GM18909 (cell line): ENCODE data around the gene ZNF281.
A peak's percentile ranks its signal among the peaks of the same experiment; 100 is the strongest.

Experiments used
- ATAC-seq: cut with Tn5 transposase; IDR thresholded peaks from one replicate; pipeline ENCODE4 v1.9.1; 2021; ENCODE audit warnings: mild to moderate bottlenecking; ENCODE audit not compliant: unreplicated experiment, poor library complexity

ZNF281 gene

DNA sequence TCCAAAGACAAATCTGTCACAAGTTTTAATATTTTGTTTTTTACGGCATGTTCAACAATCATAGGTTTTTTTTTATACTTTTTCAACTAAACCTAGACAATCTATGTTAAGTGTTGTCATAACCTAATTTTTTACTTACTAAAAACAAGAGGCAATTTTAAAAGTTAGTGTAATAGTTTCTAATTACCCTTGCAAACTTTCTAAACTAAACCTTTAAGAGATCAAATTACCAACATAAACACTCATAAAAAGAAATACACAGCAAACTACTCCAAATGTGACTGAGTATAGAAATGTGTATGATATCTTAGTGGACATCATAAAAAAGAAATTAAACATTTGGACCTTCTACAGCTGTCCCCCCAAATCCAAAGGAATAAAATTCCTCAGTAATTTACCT lies 10.0 kb downstream of the ZNF281 start:
- ATAC-seq, result no peak

DNA sequence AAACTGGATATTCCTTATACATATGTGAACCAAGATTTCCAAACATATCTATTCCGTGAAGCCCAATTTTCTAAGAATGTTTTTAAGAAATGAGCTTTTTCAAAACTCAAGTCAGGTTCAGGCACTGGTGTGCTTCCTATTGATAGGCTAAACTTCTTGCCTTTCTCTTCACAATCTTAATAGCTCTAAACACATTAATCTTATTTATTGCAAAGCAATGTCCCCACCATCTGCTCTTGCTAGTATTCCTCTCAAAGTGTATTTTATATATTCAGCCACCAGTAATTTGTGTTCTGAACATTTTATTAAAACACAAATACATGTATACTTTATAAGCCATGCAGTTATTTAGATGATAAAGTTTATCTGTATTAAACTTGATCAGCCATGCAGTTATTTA lies 11.5 kb downstream of the ZNF281 start:
- ATAC-seq, result no peak

DNA sequence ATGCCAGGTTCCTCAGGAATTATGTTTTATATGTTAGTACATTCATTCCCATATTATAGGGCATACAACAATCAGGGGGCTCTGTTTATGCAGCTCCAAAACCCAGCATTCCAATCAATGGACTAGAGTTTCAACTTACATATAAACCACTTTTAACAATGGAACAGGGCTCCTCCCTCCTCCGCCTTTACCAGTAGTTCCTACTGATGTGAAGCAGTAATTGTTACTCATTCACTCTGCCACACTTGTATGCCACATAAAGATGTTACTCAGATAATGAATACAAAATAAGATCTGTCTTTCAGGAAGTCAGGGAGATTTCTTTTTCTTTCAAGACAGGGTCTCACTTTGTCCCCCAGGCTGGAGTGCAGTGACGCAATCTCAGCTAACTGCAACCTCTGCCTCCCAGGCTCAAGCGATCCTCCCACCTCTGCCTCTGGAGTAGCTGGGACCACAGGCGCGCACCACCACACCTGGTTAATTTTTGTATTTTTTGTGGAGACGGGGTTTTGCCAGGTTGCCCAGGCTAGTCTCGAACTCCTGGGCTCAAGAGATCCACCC lies 17.1 kb downstream of the ZNF281 start:
- ATAC-seq, result no peak

DNA sequence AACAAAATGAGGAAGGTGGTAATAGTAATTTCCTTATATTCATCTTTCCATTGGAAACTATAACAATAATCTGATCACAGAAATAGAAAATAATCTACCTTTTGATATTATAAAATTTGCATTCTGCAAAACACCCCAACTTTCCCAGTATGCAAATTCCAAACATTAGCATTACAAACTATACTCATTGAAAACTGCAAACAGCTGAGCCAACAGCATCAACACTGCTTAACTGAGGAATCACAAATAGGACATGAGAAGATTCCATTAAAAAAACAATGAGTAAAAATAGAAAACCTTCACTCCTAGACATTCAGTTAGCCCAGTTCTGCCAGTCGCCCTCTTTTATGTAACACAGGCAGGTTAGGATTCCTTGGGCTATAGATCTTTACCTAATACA lies 18.1 kb downstream of the ZNF281 start:
- no peak for ATAC-seq

DNA sequence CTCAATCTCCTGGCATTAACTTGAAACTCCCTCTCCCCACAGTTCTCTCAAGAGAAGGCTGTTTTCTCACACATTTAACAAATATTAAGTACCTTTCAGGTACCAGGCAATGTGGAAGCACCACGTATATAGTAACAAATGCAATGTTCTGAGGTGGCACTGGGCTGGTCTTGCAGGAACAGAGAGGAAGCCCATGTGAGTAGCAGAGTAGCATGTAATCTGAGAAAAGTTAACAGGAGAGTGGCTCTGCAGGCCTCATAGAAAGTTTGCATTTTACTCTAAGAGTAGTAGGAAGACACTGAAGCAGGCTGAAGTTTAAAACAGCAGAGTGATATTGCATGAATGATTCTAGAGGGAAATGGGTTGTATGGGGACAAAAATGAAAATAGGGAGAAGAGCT lies 21.0 kb downstream of the ZNF281 start:
- ATAC-seq, result no peak

DNA sequence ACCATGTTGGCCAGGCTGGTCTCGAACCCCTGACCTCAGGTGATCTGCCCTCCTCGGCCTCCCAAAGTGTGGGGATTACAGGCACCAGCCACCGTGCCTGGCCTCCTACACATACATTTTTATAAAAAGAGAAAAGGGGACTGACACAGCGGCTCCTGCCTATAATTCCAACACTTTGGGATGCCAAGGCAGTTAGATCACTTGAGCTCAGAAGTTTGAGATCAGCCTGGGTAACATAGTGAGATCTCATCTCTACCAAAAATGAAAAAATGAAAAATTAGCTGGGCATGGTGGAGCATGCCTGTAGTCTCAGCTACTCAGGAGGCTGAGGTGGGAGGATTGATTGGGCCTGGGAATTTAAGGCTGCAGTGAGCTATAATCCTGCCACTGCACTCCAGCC lies 23.4 kb downstream of the ZNF281 start:
- ATAC-seq, result no peak

DNA sequence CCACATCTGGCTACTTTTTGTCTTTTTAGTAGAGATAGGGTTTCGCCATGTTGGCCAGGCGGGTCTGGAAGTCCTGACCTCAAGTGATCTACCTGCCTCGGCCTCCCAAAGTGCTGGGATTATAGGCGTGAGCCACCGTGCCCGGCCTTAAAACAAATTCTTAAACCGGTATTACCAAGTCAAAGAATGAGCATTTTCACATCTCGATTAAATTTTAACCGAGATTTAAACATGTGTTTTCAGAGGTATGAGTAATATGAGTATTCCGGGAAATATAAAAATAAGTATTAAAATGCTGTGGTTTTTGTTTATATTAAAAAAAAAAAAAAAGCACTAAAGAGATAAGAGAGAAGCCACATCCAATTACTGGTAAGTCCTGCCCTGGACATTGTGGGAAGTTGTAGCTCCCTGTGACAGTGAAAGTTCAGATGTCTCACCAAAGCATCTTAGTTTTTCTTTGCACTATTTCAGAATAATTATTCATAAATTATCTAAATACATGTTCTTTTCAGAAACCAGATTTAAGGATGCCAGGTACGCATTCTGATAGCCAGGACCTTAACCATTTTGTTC lies 24.9 kb downstream of the ZNF281 start:
- ATAC-seq, result no peak

DNA sequence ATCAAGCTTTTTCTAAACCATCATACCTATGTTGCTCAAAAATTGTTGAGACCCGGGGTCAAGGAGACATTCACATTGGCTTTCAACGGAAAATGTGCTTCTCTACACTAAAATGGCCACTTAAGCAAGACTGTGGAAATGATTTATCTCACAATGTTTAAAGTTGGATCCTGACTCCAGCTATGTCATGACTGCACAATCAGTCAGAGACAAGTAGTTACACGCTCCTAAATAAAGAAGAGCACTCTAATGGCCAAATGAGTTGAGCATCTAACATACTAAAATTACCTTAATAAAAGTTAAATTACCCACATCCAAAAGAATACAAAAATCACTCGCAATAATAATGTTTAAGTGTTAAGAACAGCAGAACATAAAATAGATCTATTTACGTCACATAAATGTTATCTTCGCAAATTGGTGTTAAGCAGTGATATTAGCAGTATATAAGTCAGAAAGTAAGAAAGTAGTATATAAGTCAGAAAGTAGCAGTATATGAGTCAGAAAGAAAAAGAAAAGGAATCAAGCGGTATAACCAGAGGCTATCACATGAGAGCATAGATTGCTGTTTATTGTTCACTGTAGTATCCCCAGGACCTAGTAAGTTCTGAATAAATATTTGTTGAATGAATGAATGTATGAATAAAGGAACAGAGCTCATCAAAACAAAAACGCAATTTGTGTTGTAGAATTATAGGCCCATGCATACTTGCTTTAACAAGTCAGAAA lies 28.4 kb downstream of the ZNF281 start:
- no peak for ATAC-seq

DNA sequence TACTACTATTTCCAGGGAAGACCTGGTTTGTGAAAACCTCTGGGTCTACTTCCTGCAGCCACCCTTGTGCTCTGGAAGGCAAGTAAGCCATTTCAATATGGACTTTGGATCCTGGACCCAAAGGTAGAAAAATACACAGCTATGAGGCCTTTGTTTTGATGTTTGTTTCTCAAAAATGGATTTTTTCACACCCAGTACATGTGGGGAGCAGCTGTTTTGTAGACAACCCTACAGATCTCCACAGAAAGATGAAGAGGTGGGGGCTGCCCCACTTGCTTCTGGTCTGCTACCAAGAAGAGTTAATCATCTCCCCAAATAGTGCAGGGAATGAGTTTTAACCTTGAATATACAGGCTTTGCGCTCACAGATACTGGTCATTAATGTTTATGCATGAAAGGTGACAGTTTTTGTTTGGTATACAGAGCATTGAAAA lies 29.2 kb downstream of the ZNF281 start:
- peak; percentile 77 for ATAC-seq

DNA sequence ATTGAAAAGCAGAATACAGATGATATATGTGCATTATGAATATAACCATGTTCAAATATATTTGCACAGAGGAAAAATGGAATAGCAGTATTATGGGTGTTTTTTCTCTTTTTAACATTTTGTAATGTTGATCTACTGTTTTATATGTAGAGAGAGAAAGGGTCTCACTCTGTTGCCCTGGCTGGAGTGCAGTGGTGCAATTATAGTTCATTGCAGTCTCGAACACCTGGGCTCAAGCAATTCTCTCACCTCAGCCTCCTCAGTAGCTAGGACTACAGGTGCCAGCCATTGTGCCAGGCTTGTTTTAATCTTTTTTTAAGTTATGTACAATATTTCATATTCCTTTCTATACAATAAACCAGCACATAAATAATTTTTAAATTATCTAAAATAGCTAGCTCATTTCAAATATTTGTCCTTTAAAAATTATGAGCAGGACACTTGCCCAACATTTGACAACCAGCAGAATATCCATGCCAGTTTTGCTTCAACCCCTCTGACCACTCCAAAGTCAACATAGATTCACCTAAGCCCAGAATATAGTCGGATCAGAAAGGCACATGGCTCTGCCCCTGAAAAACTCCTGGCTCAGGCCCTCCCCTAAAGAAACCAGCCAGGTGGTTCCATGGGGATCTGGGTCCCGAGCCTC lies 29.8 kb downstream of the ZNF281 start:
- no peak for ATAC-seq

DNA sequence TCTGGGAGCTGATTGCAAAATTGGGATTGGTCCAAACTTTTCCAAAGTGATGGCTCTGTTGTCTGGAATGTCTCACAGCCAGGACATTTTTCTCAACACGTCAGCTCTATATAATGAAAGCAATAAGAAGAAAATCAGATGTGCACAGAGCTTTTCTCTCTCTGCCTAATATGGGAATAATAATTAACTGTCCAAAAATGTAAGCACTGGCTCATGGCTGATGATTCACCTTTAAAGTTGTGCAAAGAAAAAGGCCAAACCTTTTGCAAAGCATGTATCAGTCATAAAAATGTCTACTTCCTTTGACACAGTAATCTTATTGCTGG lies 30.4 kb downstream of the ZNF281 start:
- no peak for ATAC-seq

DNA sequence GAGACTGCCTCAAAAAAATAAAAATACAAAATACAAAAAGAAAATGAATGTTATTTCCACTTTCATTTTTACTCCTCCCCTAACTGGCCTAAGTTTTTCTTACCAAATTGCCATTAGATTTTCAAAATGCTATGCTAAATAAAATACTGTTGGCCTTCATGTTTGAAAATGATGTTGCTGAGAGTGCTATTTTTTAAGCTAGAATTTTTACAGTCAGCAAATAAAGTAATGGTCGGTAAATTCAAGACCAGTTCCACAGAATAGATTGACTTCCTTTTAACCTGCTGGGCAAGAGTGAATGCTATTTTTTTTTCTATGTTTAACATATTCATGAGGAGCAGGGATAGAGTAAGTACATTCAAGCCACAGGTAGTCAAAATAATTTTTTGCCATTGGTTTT lies 31.7 kb downstream of the ZNF281 start:
- no peak for ATAC-seq

DNA sequence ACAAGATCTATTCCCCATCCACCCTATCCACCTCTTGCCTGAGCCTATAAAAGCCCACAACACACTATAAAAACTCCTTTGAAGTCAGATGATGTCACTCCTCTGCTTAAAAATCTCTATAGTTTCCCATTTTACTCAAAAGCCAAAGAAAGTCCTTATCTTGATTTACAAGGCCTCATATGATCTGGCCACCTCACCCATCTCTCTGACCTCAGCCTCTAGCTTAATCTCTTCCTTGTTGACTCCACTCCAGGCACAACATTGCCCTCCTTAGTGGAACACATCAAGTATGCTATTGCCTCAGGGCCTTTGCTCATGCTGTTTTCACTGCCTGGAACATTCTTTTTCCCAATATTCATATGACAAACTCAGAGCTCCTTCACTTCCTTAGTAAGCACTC lies 33.3 kb downstream of the ZNF281 start:
- no peak for ATAC-seq

DNA sequence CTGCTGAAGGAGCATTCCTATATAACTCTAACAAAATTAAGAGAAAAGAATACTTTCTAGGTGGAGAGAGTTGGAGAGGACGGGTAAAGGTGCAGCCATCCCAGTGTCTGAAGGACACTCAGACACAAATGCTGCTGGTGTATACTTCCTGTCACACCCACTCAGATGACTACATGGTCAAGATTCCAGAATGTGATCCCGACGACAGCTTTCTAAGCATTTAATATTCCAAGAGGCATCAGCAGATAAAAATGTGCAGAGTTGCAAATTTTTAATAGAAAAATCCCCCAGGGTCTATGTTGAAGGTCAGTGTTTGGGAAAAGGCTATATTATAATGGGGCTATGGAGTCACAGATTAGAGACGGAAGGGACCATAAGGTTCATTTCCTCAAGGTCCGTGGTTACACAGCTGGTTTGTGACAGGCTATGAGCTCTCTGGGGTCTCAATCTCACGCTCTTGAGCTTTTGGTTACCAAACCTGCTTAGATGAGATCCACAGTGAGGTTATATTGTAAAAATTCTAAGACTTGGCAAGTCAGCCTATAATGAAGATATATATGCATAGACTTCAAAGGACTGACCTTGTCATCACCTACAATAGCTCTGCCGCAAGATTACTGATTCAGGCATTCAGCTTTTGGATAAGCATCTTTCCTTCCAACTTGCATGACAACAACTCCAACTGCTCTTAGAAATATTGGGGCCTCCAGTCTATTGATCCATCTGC lies 35.1 kb downstream of the ZNF281 start:
- no peak for ATAC-seq

DNA sequence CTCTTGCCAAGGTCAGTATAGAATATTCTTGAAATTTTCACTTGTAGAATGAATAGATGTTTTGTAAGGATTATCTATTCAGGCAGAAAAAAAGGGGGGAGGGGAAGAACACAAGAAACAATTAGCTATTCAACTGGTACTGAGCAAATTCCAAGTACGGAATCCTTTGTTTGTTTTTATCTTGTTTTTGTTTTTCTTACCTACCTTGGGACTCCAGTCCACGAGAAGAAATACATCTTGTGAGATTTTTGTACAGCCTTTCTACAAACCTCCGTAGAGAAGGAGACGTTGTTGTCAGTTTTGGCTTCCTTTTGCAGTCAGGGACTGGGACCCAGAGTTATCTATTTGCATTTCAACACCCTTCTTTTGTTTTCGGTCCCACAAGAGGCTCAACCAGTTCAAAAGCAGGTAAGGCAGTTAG lies 36.0 kb downstream of the ZNF281 start:
- no peak for ATAC-seq

DNA sequence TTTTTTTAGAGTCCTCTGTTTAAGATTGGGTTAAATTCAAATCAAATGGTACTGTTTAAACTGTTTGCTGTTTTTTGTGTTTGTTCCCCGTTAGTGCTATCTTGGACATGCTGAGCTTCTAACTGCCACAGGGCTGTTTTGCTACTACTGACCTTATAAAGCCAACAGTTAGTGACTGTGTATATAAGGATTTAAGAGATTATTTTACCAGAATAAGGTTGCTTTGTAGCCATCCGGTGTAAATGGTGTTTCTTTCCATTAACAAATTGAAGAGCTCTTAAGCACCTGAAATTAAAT lies 37.0 kb downstream of the ZNF281 start:
- no peak for ATAC-seq

DNA sequence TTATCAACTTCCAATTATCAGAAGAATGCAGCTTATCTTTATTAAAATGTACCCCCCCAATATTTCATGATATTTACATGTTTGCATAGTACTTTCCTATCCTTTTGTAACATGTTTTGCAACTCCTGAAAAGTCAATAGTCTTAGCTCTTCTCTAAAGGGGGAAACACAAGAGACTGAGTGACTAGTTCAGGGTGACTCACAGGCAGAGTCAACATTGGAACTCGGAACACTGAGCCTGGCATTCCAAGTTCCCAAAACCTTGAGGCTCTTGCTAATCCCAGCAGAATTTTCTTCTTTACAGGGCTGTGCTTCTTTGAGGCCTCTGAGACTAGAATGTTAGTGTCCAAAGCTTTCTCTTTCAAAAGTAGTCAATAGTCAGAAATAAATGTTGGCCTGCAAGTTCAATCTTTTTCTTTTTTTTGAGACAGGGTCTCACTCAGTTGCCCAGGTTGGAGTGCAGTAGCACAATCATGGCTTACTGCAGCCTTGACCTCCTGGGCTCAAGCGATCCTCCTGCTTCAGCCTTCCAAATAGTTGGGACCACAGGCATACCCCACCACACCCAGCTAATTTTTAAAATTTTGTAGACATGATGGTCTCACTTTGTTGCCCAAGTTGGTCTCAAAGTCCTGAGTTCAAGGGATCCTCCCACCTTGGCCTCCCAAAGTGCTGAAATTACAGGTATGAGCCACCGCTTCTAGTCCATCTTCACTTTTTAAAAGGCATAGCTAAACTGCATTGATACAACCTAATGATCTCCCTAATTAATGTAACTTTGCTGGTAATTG lies 37.5 kb downstream of the ZNF281 start:
- ATAC-seq, result no peak

DNA sequence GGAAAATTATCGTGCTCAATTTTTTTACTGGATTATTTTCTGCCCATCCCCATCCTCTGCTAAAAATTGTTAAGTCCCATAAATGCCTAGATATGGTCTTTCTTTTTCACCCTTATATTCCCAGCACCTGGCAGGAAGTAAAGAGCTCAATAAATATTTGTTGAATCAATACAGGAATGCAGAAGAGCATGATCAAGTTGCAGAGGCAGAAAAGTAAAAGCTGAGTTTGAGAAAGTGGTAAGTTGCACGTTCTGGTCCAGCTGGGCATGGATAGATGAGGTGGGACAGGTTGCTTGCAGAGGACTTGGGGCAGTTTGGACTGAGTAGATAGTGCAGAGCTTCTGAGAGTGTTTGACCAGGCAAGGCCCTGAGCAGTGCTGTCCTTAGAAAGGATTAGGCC lies 40.1 kb downstream of the ZNF281 start:
- ATAC-seq, result no peak

DNA sequence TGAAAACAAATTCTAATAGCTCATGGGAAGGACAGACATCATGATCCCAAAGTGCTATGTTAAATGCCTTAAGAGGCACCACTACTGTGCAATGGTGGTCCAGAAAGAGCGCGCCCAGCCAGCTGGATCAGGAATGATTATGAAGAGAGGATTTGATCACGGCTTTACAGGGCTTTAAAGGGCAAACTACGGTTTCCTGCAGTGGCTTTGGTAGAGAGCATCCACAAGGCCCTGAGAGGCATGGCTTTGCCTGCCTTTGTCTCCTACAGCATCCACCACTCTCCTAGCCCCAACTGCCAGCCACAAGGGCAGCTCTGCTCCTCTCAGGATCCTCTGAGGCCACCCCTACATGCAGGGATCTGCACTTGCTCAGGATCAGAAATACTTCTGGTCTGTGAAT lies 40.7 kb downstream of the ZNF281 start:
- no peak for ATAC-seq

DNA sequence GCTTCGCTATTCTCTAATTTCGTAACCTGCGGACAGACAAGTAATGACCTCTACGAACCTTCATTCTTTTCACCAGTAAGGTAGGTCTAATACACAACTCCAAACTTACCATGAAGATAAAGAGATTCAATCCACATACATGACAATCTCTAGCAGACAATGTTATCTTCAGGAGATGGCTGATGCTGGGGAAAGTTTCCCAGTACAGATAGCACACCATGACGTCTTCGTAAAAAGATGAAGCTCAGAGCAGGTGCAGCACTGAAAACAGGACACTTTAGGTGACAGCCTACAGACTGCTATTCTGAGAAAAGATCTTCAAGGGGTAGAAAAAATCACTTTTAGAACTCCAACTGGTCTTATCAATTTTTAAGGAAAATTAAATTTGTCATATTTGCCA lies 41.3 kb downstream of the ZNF281 start:
- no peak for ATAC-seq
